GM21717 (cell line): Measurements from ENCODE around the gene CNDP1.

ENCODE experiments used
- ATAC-seq: cut with Tn5 transposase; IDR thresholded peaks from one replicate; pipeline ENCODE4 v1.9.1; 2021; ENCODE audit warnings: mild to moderate bottlenecking, moderate library complexity; ENCODE audit not compliant: unreplicated experiment

Gene CNDP1

GRCh38 chr18:74506448-74507084, 27.7 kb upstream of the CNDP1 start:
- no peak for ATAC-seq

DNA sequence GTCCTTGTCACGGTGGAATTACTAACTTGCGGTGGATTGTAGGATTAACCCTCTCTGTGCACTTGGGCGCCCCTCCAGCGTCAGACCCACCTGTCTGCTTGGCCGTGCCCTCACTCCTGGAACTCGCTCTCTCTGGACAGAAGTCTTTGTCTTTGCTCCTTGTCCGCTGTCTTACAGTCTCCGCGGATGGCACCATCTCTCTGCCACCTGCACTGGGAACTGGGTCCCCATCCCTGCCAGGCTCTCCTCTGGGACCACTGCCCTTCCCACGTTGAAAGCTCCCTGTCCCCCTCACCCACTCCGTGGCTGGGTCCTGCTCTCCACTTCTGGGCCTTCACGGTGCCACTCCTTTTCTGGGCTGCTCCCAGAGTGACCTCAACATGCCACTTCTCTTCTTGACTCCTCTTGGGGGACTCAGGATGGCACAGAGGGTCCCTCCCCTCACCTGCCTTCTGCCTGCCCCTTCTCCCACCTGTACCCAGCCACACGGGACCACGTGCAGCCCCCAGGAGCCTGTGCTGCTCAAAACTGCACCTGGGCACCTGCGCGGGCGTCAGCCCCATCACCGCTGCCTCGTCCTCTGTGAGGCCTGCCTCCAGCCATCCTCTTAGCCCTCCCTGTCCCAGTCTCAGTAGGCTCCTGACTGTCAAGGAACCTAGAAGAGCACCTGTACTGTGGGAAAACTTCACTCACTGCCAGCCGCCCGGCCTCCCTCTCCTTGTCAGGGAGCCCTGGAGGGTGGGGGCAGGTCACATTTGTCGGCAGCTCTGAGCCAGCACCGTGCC, 27.0 kb upstream of the CNDP1 start:
- ATAC-seq = no peak

DNA sequence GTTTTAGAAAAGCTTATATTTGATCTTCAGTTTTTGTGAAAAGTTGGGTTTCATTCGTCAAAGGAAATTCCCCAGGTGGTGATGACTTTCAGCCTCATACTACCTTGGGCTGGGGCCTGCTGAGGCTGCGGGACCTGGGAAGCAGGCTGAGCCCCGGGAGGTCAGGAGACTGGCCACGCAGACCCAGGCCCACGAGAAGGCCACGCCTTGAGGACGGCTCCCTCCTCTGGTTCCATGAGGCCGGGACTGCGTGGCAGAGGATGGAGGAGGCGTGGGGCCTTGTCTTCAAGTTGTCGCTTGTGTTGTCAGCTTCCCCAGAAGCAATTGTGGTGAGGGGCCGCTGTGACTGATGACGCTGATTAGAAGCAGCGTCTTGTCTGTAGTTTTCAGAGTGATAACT, 26.4 kb upstream of the CNDP1 start:
- no peak for ATAC-seq

DNA sequence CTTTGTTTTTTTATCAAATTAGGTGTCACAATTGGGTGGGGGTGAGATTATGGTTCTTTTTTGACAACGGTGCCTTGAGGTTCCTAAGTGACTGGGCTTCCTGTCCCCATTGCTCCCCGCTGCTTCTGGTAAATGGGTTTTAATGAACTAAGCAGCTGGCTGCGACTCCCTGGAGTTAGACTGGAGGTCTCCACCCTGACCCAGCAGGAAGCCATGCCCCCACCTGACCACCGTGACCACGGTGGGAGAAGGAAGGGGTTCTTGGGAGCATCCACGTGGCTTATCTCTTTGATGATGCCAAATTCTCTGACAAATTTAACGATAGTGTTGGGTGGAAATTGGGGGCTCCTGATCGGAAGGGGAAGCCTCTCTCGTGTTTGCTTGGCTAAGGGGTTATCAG, 25.9 kb upstream of the CNDP1 start:
- ATAC-seq = no peak

DNA sequence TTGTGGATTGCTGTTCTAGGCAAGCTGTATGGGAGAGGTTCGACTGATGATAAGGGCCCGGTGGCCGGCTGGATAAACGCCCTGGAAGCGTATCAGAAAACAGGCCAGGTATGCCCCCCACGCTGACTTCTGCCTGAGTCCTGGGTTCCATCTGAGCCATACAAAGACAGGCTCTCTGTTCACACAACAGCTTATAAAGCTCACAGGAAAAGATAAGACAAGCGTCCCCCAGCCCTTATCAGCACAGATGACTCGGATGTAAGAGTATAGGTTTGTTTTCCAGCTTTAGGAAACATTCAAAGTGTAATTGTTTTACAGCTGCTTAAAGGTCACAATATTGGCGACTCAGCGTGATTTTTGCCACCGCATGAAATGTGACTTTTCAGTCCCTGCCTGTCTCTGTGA, 25.5 kb upstream of the CNDP1 start:
- no peak for ATAC-seq

- no peak for ATAC-seq
These were observed 24.2 kb upstream of the CNDP1 start for GRCh38 chr18:74509856-74510769.

- no peak for ATAC-seq
These were observed 23.6 kb upstream of the CNDP1 start for GRCh38 chr18:74510770-74511095.

DNA sequence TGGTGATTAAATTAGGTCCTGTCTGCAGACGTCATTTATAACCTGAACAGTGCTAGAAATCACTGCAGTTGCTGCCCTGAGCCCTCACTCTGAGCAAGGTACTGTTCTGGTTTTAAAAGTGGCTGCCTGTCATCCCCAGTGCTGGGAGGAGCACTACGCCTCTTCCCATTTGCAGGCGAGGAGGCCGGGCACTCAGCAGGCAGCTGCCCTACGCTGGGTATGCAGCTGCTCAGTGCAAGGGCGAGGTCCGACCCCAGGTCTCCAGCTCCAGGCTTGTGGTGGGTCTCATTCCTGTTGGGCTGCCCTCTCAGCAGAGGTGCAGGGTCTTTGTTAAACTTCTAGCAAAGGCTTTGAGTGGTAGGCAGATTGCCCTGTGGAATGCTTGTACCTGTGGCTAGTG, 22.5 kb upstream of the CNDP1 start:
- ATAC-seq = no peak

DNA sequence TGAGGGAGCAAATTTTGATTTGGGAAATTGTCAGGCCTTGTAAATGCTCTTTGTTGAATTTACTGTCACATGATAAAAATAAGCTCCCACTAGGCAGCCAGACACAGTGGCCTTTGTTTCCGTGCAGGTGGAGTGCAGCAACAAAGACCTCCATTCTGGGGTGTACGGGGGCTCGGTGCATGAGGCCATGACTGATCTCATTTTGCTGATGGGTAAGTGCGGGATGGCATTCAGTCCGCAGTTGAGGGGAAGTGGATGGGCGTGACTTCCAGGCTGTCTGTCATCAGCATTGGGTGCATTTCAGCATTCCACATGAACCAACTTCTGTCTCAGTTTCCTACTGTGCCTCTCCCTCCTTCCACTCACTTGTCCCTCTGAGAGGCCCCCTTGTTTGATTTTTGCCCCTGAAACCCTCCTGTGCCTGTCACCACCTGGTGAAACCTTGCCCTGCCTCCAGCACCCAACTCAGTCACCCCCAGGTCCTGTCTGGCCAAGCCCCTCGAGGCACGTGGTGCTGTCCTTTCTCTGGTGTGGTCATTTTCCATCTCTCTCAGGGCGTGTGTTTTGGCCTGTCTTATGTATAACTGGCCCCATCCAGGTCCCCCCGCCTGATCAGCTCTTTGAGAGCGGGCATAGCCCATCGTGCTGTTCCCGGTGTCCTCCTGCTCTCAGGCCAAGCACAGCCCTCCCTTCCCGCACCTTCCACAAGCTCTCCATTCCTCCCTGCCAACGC, 21.8 kb upstream of the CNDP1 start:
- ATAC-seq = no peak

GRCh38 chr18:74513149-74513882, 21.0 kb upstream of the CNDP1 start:
- ATAC-seq = no peak

- no peak for ATAC-seq
These were observed 20.5 kb upstream of the CNDP1 start for GRCh38 chr18:74513883-74514205.

DNA sequence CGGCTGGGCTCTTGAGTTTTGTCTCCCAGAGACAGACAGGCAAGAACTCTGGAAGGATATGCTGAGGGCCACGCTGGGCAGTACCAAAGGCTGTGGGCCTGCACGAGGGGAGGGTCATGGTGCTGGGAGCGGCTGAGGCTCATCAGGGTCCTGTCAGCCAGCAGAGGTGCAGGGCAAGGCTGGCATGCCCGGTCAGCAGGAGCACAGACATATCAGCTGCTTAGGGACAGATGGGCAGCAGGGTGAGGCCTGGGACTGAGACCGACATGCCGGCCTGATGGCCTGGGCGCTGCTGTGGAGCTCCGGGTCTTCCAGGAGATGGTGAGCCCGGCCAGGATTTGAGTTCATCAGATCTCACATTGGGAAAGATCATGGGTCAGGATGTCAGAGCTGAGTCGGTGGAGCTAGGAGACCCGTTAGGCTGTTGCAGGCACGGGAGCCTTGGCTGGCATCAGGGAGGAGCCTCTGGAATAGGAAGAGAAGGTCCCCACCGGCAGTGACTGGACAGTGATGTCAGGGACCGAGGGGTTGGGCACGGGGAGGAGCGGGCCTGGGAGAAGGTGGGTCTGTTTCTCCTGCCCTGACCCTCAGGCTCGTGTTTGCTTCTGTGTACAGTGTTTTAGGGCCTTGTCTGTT, 19.3 kb upstream of the CNDP1 start:
- no peak for ATAC-seq

DNA sequence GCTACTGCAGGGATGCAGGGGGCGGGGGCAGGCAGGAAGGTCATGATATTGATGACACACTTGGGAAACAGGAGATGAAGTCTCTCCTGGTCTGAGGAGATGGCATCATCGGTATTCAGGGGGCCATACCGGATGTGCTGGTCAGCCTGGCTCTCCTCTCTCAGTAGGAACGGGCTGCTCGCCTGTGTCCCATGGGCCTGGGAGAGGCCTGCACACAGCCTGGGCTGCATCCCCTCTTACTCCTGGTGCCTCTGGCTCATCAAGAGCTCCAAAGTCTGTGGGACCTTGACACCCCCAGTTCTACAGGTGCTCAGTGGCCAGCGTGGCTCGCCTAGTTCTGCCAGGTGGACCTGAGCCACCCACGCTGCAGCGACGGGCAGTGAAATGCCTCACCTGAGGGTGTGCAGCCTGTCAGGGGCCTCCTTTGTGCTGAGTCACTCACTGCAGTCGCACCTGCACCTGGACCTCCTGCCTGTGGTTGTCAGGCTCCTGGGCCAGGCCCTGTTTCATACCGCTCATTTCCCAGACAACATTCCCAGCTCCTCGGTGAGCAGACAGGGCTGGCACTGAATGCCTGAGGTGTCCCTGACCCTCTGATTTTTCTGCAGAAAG, 18.6 kb upstream of the CNDP1 start:
- ATAC-seq = no peak

DNA sequence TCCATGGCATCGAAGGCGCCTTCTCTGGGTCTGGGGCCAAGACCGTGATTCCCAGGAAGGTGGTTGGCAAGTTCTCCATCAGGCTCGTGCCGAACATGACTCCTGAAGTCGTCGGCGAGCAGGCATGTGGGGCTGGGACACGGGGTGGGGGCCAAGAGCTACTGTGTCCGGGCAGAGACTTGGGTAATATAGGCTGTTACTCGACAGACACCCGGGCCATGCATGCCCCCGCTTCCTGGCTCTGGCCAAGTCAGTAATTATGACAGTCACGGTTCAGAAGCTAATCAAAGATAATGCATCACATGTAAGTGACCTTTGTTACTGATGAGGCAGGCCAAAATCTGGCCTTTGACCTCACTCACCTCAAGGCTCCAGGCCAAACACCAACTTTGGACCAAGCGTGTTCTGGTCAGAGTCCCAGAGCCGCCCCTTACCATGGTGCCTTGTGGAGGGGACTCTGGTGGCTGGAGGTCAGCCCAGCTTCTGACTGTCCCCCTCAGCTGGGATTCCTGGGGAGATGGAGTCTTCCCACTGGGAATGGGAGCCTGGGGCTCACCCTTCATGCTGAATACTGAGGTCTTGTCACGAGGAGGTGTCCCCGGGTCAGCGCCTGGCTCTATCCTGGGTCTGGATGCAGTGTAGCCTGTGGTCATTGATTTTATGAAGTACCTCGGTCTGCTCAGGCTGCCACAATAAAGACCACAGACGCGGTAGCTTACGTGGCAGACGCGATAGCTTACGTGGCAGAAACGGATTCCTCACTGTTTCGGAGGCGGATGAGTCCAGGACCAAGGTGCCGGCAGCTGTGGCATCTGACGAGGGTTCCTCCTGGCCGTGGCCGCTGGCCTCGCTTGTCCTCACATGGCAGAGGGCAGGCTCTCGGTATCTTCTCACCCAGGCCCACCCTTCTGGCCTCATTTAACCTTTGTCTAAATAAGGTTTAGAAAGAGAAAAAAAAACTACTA, 17.7 kb upstream of the CNDP1 start:
- ATAC-seq = no peak

DNA sequence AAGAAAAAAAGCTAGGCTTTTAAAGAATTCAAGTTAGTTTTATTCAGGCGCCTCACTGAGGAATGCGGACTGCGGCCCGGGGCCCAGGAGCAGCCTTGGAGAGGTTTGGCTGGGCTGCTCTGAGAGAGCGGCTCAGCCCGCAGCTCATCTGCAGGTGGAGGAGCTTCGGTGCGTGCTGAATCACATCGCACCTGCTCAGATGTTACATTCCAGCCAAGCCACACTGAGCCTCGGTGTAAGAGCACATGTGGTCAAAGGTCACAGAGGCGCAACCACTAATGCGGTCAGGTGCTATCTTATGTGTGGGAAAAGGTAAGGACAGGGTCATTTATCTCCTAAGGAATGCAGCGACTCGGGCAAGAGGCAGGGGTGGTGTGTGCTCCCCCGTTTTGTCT, 17.1 kb upstream of the CNDP1 start:
- no peak for ATAC-seq

- no peak for ATAC-seq
These were observed 15.6 kb upstream of the CNDP1 start for GRCh38 chr18:74518456-74519295.

DNA sequence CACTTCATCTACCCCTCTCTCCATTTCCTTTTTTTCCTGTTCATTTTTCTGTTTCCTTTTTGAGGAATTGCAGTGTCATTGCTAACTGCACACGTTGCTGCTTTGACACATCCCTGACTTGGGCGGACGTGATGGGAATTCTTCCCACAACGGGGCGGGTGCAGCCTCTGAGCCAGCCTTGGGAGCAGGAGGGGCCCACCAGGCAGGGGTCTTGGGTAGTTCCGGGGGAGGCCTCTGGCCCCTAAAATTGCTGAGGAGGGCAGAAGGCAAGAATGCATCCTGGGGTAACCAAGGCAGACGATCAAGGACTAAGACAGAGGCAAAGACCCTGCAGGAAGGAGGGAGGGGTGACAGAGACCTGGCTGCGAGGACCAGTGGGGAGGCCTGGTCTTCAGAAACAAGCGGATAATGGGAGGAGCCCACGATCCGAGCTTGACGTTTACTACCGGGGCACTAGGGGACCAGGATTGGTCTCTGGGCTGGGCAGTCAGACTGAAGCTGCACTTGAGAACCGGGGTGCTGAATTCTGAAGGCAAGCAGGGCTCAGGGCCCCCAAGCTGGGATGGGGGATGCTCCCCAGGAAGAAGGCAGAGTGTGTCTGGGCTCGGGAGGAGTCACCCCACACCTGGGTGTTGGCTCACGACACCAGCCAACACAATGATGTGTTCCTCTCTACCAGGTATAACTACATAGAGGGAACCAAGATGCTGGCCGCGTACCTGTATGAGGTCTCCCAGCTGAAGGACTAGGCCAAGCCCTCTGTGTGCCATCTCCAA, 14.8 kb upstream of the CNDP1 start:
- ATAC-seq = no peak
